ENCODE measurements around the gene IFNA6. TPM values are rescaled to one million over a fixed set of nuclear protein-coding genes. Genes with fewer than 3 reads are reported as not detected.

IFNA6 gene
- not detected in 2 replicates for polyA plus RNA-seq
- polyA minus RNA-seq, result not detected in 2 replicates

- H3K9me3 ChIP-seq (ENCODE audit: low read length), result no peaks in the 10 kb centered on the region
- no peaks in the 10 kb centered on the region for H3F3A ChIP-seq (ENCODE audit: insufficient read depth, low read length, poor library complexity, severe bottlenecking)
- no peaks in the 10 kb centered on the region for H3K27me3 ChIP-seq (ENCODE audit: insufficient read depth, low read depth, low read length)
- TF ChIP-seq EZH2 (IDR thresholded peaks at IDR 0.05; ENCODE audit: borderline replicate concordance, insufficient read depth, low read length, poor library complexity, severe bottlenecking), result no peak
- no peak for TF ChIP-seq SMC3 (conservative IDR thresholded peaks at IDR 0.05; ENCODE audit: poor library complexity)
- TF ChIP-seq, protein P1, sequence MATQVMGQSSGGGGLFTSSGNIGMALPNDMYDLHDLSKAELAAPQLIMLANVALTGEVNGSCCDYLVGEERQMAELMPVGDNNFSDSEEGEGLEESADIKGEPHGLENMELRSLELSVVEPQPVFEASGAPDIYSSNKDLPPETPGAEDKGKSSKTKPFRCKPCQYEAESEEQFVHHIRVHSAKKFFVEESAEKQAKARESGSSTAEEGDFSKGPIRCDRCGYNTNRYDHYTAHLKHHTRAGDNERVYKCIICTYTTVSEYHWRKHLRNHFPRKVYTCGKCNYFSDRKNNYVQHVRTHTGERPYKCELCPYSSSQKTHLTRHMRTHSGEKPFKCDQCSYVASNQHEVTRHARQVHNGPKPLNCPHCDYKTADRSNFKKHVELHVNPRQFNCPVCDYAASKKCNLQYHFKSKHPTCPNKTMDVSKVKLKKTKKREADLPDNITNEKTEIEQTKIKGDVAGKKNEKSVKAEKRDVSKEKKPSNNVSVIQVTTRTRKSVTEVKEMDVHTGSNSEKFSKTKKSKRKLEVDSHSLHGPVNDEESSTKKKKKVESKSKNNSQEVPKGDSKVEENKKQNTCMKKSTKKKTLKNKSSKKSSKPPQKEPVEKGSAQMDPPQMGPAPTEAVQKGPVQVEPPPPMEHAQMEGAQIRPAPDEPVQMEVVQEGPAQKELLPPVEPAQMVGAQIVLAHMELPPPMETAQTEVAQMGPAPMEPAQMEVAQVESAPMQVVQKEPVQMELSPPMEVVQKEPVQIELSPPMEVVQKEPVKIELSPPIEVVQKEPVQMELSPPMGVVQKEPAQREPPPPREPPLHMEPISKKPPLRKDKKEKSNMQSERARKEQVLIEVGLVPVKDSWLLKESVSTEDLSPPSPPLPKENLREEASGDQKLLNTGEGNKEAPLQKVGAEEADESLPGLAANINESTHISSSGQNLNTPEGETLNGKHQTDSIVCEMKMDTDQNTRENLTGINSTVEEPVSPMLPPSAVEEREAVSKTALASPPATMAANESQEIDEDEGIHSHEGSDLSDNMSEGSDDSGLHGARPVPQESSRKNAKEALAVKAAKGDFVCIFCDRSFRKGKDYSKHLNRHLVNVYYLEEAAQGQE (IDR thresholded peaks at IDR 0.05; ENCODE audit: borderline replicate concordance), result no peak
- TF ChIP-seq EP300 (conservative IDR thresholded peaks at IDR 0.05; ENCODE audit: poor library complexity, severe bottlenecking), result no peak
- TF ChIP-seq RAD21 (conservative IDR thresholded peaks at IDR 0.05), result no peak
- TF ChIP-seq, protein P2, sequence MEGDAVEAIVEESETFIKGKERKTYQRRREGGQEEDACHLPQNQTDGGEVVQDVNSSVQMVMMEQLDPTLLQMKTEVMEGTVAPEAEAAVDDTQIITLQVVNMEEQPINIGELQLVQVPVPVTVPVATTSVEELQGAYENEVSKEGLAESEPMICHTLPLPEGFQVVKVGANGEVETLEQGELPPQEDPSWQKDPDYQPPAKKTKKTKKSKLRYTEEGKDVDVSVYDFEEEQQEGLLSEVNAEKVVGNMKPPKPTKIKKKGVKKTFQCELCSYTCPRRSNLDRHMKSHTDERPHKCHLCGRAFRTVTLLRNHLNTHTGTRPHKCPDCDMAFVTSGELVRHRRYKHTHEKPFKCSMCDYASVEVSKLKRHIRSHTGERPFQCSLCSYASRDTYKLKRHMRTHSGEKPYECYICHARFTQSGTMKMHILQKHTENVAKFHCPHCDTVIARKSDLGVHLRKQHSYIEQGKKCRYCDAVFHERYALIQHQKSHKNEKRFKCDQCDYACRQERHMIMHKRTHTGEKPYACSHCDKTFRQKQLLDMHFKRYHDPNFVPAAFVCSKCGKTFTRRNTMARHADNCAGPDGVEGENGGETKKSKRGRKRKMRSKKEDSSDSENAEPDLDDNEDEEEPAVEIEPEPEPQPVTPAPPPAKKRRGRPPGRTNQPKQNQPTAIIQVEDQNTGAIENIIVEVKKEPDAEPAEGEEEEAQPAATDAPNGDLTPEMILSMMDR (IDR thresholded peaks at IDR 0.05; ENCODE audit: poor library complexity, severe bottlenecking), result no peak
- TF ChIP-seq POLR2AphosphoS5 (IDR thresholded peaks at IDR 0.05), result no peak
- TF ChIP-seq TAF1 (IDR thresholded peaks at IDR 0.05; ENCODE audit: low read depth), result no peak
- no peak for TF ChIP-seq MXI1 (conservative IDR thresholded peaks at IDR 0.05; ENCODE audit: poor library complexity, severe bottlenecking)
- H3K9ac ChIP-seq (ENCODE audit: low read length), result no peak within 1 kb of the TSS
- H3K4me2 ChIP-seq (ENCODE audit: low read length), result no peak within 1 kb of the TSS
- no peak within 1 kb of the TSS for H3K27ac ChIP-seq (ENCODE audit: low read length)
- H3K79me2 ChIP-seq (replicated peaks; ENCODE audit: insufficient read depth, low read length), result no peaks in the 10 kb centered on the region
- no peaks in the 10 kb centered on the region for H3K36me3 ChIP-seq (ENCODE audit: insufficient read depth, low read length)
- H2AFZ ChIP-seq (ENCODE audit: low read depth, low read length), result no peak within 1 kb of the TSS
- H3K9me2 ChIP-seq (ENCODE audit: insufficient read depth, low read length), result no peaks in the 10 kb centered on the region
- H3K4me3 ChIP-seq (ENCODE audit: low read length), result no peak within 1 kb of the TSS
- H4K20me1 ChIP-seq (ENCODE audit: insufficient read depth), result no peaks in the 10 kb centered on the region
These were observed at the start of gene IFNA6 for GRCh38 chr9:21350787-21351186. TSS of gene IFNA6 (minus strand) at chr9:21350887. CDS start at chr9:21350887, 0 bp downstream.

- peaks cover 29% of the 10 kb centered on the region for H3K27me3 ChIP-seq (ENCODE audit: insufficient read depth, low read depth, low read length)
- H4K20me1 ChIP-seq (ENCODE audit: insufficient read depth), result no peaks in the 10 kb centered on the region
These were observed 49.3 kb upstream of the IFNA6 start for GRCh38 chr9:21399956-21400355.

More at GRCh38 chr9:21399956-21400355, 49.3 kb upstream of the IFNA6 start:
- H3K79me2 ChIP-seq (replicated peaks; ENCODE audit: insufficient read depth, low read length), result no peaks in the 10 kb centered on the region
- H3K4me2 ChIP-seq (ENCODE audit: low read length), result no peak overlapping the region
- no peak overlapping the region for H3K4me3 ChIP-seq (ENCODE audit: low read length)
- H3K9me2 ChIP-seq (ENCODE audit: insufficient read depth, low read length), result no peaks in the 10 kb centered on the region
- no peak overlapping the region for H3K9ac ChIP-seq (ENCODE audit: low read length)
- no peaks in the 10 kb centered on the region for H3F3A ChIP-seq (ENCODE audit: insufficient read depth, low read length, poor library complexity, severe bottlenecking)
- TF ChIP-seq EZH2 (IDR thresholded peaks at IDR 0.05; ENCODE audit: borderline replicate concordance, insufficient read depth, low read length, poor library complexity, severe bottlenecking) (no peak), RAD21 (conservative IDR thresholded peaks at IDR 0.05) (no peak), POLR2AphosphoS5 (IDR thresholded peaks at IDR 0.05) (no peak), EP300 (conservative IDR thresholded peaks at IDR 0.05; ENCODE audit: poor library complexity, severe bottlenecking) (no peak), SMC3 (conservative IDR thresholded peaks at IDR 0.05; ENCODE audit: poor library complexity) (no peak), TAF1 (IDR thresholded peaks at IDR 0.05; ENCODE audit: low read depth) (no peak), MXI1 (conservative IDR thresholded peaks at IDR 0.05; ENCODE audit: poor library complexity, severe bottlenecking) (no peak)
- TF ChIP-seq, protein P1 (IDR thresholded peaks at IDR 0.05; ENCODE audit: borderline replicate concordance), result no peak
- TF ChIP-seq, protein P2 (IDR thresholded peaks at IDR 0.05; ENCODE audit: poor library complexity, severe bottlenecking), result no peak
- H3K36me3 ChIP-seq (ENCODE audit: insufficient read depth, low read length), result no peaks in the 10 kb centered on the region
- H2AFZ ChIP-seq (ENCODE audit: low read depth, low read length), result no peak overlapping the region
- no peaks in the 10 kb centered on the region for H3K9me3 ChIP-seq (ENCODE audit: low read length)
- no peak overlapping the region for H3K27ac ChIP-seq (ENCODE audit: low read length)

All from neural cell (in vitro differentiated cells).